Left colon (tissue), 2 donors: ENCODE data around the gene BTNL8. TPM values are rescaled to one million over a fixed set of nuclear protein-coding genes. Genes with fewer than 3 reads are reported as not detected.

Experiments used
- ATAC-seq: fragments of 200-7000 bp; cut with Tn5 transposase; one replicate; pipeline ENCODE4 v1.9.1; 2020; ENCODE audit warnings: mild to moderate bottlenecking, moderate library complexity
- DNase-seq, 2 donors: peaks; one replicate each; pipeline ENCODE4 v3.0.0-alpha.2; 2020
- intact Hi-C, 2 donors: fragments of 100-400 bp; cut with DNase I in 1 of 2; cut with micrococcal nuclease in 1 of 2; formaldehyde crosslinking; loops; one replicate each; pipeline versions ENCODE4 v1.11.2 to v1.14.0; 2022; cut with DNase I, micrococcal nuclease
- long read RNA-seq: library from polyadenylated mRNA; unstranded; transcript quantifications from one replicate; pipeline ENCODE4 v2.0.0, GENCODE V29; 2021
- total RNA-seq, 2 donors: library from RNA; stranded (reverse); fragmentation: NEBNext Ultra II Directional; extraction: Animal tissue kit (Norgen Biotek cat#: 25700); gene quantifications; one replicate each; pipeline ENCODE4 v1.2.1, GENCODE V29; 2021
- donor health status: DM: no; HTN: no; CAD: no.
- donor health status: DM: yes; HTN: yes; CAD: no.

The BTNL8 gene
- total RNA-seq, result 100 to 1,000 TPM in 1 of 2 donors, 10 to 100 TPM in 1; 33.0 to 134 TPM
- long read RNA-seq, partial matches to known transcripts, result 1 of 5 reads
- long read RNA-seq, other reads (novel, unspliced or antisense), result 4 of 5 reads

DNA sequence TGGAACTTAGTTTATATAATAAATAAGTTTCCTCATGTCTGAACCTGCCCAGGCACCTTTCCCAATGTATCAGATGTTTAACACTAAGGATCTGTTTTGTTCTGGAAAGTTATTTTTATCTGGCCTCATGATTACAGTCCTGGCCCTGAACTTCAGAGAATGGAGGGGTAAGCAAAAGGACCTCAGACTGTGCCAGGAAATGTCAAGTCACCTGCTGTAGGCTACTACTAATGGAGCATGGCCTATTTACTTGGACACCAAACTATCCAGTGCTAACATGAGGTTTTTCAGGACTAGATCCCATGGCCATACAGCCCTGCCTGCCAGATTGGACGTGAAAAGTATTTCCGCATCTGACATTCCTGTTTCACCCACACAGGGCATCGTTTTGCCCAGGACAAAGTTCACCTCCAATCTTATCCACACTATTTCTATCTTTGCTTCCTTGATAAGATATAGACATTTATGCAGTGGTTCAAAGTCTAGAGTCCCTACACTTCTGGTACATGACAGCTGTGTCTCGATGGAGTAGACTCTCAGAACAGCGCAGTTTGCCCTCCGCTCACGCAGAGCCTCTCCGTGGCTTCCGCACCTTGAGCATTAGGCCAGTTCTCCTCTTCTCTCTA lies at the start of gene BTNL8:
Gene BTNL8 (plus strand): TSS at position 539 of the 626 bp plus-strand sequence. CDS start 152 bp downstream, outside the sequence.
- DNase-seq, result peak; percentile 57 to 69
- peak; percentile 97 for ATAC-seq
- intact Hi-C loops, result no loop called here

DNA sequence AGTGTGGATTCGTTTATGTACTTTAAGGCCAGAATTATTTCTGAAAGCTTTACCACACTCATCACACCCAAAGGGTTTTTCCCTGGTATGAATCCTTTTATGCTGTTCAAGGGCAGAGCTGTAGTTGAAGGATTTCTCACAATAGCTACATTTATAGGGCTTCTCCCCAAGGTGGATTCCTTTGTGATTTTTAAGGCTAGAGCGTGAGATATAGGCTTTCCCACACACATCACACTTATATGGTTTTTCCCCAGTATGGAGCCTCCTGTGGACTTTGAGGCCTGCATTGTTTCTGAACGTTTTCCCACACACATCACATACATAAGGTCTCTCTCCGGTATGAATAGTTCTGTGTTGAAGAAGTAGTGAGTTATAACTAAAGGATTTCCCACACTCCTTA lies 49.1 kb upstream of the BTNL8 start:
- intact Hi-C loops, result loop anchor here in 1 of 2 donors (10.0 kb wide), 1 partner anchor 65 kb away; no protein-coding TSS in a partner anchor
- ATAC-seq, result no peak
- no peak for DNase-seq

DNA sequence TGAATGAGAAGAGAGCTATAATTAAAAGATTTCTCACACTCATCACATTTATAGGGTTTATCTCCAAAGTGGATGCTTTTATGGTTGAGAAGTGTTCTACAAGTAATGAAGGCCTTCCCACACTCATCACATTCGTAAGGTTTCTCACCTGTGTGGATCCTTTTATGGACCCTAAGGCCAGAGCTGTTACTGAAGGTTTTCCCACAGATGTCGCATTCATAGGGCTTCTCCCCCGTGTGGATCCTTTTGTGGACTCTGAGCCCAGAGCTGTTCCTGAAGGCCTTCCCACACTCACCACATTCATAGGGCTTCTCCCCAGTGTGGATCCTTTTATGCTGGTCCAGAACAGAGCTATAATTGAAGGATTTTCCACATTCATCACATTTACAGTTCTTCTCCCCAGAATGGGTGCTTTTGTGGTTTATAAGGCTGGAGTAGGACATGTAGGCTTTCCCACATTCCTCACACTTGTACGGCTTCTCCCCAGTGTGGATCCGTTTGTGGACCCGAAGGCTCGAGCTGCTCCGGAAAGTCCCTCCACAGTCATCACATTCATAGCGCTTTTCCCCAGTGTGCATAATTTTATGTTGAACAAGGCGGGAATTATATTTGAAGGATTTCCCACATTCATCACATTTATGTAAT lies 48.4 kb upstream of the BTNL8 start:
- no peak for ATAC-seq
- intact Hi-C loops, result loop anchor here in 1 of 2 donors (10.0 kb wide), 1 partner anchor 66 kb away; no protein-coding TSS in a partner anchor
- DNase-seq, result no peak

DNA sequence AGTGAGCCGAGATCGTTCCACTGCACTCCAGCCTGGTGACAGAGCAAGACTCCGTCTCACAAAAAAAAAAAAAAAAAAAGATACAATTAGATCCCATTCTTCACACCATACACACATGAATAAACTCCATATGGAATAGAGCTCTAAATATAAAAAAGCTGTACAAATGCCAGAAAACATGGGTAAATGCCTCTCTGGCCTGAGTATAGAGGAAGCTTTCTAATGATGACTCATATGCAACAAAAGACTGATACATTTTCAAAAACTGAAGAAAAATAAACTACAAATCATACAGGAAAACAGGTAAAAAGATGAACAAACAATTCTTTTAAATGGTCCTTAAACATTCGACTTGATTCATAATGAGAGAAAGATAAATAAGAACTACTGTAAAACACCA lies 46.5 kb upstream of the BTNL8 start:
- intact Hi-C loops, result loop anchor here in 1 of 2 donors (10.0 kb wide), 1 partner anchor 68 kb away; no protein-coding TSS in a partner anchor
- ATAC-seq (no peak), DNase-seq (no peak)

- DNase-seq (no peak), ATAC-seq (no peak)
- intact Hi-C loops, result loop anchor here in 1 of 2 donors (10.0 kb wide), 1 partner anchor 68 kb away; no protein-coding TSS in a partner anchor
These were observed 45.7 kb upstream of the BTNL8 start for GRCh38 chr5:180853121-180853847.

DNA sequence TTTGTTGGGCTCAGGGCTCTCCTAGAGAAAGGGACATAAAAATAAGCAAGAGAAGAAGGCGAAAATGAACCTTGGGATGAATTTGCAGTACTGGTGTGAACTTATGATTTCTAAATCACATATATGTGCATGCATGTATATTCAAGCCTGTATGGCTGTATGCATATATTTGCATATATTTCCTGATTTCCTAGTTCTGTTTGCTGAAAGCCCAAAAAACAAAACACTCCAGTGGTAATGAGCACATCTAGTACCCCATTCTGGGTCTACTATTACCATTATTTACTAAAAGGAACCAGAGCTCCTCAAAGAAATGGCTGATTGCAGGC lies 45.1 kb upstream of the BTNL8 start:
- no peak for ATAC-seq
- intact Hi-C loops, result loop anchor here in 1 of 2 donors (10.0 kb wide), 1 partner anchor 69 kb away; no protein-coding TSS in a partner anchor
- DNase-seq, result no peak

- ATAC-seq (no peak), DNase-seq (no peak)
- intact Hi-C loops, result loop anchor here in 1 of 2 donors (10.0 kb wide), 1 partner anchor 74 kb away; no protein-coding TSS in a partner anchor
These were observed 40.4 kb upstream of the BTNL8 start for GRCh38 chr5:180858586-180858985.

- peak; percentile 55 for ATAC-seq
- DNase-seq, result peak; percentile 44 to 54
- intact Hi-C loops, result no loop called here
These were observed 38.6 kb upstream of the BTNL8 start for GRCh38 chr5:180860273-180860886.

DNA sequence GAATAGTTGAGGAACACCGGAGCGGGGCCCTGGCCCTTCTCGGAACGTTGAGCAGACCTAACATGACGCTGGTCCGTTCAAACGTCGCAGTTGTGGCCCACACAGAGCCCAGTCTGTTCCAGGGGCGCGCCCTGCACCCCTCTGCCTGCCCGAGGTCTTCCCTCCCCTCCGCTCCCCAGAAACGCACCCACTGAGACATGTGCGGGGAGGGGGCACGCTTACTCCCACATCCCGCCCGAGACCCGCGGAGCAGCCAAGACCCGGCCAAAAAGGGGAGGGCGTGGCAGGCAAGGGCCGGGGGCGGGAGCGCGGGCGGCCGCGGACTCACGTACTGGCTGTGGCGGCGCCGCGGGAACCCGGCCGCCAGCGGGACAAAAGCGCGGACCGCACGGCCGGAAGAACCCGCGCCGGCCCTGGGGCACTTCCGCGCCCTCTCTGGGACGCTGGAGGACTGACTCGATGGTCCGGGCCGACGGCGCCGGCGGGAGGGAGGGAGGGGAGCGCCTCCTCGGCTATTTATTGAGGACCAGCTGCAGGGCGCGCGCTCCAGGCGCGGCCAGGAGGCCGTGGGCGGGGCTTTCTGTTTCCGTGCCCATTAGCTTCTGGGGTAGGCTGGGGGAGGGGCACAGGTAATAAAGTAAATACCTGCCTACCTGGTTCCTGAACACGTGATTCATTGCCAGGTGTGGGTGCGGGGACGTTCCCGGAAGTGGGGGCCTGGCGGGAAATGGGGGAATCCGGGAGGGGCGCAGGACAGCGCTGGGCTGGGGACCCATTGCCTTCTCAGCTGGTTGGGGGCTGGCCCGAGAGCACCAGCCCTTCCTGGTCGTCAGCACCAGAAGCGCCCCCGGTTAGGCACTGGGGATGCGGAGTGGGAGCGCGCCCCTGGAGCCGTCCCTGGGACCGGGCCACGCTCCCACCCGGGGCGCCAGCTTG lies 37.8 kb upstream of the BTNL8 start, which contains the start of gene ZFP62:
Gene ZFP62 (minus strand): TSS at position 390 of the 936 bp plus-strand sequence. CDS start 57 bp downstream, at position 333.
- ATAC-seq, result peak; percentile 89
- DNase-seq, result peak; percentile 98
- intact Hi-C loops, result no loop called here

DNA sequence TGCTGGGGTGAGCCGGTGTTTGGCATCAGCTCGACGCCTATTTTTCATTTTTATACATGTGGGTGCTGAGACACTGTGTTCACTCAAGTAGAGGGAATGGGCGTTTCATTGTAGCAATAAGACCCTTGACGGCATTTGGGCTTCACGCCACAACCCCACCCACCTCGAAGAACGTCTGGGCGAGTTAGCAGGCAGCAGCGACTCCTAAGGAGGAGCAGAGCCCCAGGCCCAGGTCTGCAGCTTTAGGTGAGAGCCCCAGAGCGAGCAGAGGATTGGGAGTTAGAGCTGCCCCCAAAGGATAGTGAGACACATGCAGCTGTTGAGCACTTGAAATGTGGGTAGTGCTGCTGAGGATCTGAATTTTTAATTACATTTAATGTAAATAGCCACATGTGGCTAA lies 36.3 kb upstream of the BTNL8 start:
- no peak for DNase-seq
- intact Hi-C loops, result no loop called here
- no peak for ATAC-seq

- no peak for DNase-seq
- peak; percentile 65 for ATAC-seq
- intact Hi-C loops, result no loop called here
These were observed 32.8 kb upstream of the BTNL8 start for GRCh38 chr5:180865981-180866695.

- intact Hi-C loops, result no loop called here
- DNase-seq, result peak in 1 of 2 donors; percentile 34
- ATAC-seq, result peak; percentile 31
These were observed 32.0 kb upstream of the BTNL8 start for GRCh38 chr5:180866985-180867384.

GRCh38 chr5:180868960-180869359 lies 30.0 kb upstream of the BTNL8 start:
- peak; percentile 84 to 97 for DNase-seq
- peak; percentile 67 for ATAC-seq
- intact Hi-C loops, result no loop called here

DNA sequence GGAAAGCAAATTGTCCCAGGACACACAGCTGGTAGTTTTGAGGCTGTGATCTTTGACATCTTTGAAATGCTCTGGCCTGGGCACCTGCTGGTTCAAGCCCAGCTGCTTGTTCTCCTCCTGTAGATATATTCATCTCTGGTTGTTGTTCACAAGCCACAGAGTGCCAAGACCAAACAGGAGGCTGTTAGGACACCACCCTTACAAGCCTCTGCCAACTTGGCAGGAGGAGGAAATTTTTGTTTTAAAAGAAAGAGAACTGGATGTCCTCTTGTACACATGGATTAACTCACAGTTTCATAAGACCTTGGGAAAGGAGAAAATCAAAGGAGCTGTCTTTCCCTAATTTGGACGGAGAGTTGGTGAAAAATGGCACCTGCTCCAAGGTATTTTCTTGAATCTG lies 29.4 kb upstream of the BTNL8 start:
- intact Hi-C loops, result no loop called here
- no peak for DNase-seq
- peak; percentile 10 for ATAC-seq

- no peak for DNase-seq
- ATAC-seq, result no peak
- intact Hi-C loops, result no loop called here
These were observed 28.5 kb upstream of the BTNL8 start for GRCh38 chr5:180870276-180871068.

- intact Hi-C loops, result no loop called here
- ATAC-seq (no peak), DNase-seq (no peak)
These were observed 26.5 kb upstream of the BTNL8 start for GRCh38 chr5:180872419-180872818.
